Activated T-cell treated with anti-CD3 and anti-CD28 coated beads for 4 hours (primary cell): Measurements from ENCODE around the gene TAS2R1.
"Not testable (repeated sequence)": the region's sequence is repeated elsewhere in the genome, so short reads cannot be mapped to it uniquely, and the experiment has no call there.

Experiments
- DNase-seq: peaks from one replicate; pipeline ENCODE4 v3.0.0-alpha.2; 2020

Gene TAS2R1

DNA sequence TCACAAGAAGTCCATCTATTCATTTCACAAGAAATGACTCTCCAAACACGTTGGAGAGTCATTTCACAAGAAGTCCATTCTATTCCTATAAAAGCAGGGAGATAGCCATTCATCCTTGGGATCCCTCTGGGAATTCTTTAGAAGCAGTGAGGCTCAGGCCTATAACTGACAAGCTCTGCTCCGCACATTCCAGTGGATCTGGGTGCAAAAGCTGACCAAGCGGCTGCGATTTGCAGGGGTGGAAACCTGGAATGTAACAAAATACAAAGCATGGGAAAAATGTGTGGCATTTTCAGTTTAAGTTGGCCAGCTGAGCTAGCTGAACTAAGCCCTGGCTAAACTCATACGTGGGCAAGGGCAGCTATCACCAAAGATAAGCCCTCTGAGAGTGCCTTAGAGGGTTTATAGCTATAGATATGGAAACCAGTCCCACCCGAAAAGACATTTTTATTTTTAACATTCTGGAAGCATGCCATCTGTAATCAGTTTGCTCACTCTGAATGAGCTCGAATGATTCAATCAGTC lies 8.7 kb downstream of the TAS2R1 start:
- DNase-seq = no peak

DNA sequence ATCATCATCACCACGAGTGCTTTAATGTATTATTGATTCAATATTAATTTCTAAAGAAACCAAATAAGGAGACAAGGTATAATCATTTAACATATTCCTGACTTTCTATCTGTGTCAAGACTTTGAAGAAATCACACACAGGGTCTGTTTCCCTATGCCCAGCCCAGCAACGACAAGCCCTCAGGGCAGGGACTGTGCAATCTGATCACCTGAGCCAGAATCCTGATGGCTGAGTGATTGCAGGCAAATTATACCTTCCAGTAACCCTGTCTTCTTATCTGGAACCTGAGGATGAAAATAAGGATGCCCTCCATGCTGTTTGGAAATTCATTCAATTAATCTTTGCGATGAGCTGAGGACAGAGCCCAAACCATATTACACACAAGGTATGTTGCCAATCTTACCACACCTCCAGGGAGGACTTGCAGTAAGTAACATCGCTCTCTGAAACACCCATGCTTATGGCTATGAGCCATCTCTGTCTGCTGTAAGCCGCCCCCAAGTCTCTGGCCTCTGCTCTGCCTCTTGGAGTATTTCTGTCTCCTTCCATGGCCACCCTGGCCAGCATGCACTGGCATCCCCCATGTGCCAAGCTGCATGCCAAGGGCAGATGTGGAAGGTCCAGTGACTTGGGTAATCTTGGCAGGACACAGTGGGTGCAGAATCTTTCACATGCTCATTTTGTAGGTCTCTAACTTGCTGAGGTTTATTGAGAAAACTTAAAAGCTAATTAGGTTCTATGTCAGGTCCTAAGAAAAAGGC lies 10.6 kb downstream of the TAS2R1 start:
- no peak for DNase-seq

DNA sequence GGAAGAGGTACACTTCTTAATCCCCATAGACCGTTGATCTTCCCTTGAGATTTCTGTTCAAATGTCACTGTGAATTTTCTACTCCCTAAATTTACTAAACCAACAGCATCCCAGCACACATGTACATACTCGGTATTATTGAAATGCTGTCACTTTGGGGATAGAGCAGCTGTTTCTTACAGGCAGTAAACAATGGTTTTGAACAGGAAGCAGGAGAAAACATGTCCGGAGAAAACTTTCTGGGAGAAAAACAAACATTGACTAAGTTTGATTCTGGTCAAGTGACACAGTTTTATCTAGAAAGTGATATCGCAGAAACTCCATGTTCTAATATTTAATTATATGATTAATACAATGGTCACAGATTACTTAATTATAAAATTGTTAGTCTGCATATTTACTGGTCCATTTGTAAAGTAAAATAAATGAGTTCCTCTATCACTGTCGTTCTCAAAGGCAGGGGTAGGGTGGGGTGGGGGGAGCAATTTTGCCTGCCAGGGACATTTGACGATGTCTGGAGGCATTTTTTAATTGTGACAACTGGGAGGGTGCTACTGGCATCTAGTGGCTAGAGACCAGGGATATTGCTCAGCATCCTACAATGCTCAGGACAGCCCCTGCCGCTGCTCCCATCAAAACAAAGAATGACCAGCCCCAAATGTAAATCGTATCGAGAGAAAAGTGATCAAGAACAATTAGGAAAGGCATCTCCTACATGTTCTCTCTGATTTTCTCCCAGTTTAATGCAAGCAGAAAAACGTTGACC lies 12.2 kb downstream of the TAS2R1 start:
- no peak for DNase-seq

DNA sequence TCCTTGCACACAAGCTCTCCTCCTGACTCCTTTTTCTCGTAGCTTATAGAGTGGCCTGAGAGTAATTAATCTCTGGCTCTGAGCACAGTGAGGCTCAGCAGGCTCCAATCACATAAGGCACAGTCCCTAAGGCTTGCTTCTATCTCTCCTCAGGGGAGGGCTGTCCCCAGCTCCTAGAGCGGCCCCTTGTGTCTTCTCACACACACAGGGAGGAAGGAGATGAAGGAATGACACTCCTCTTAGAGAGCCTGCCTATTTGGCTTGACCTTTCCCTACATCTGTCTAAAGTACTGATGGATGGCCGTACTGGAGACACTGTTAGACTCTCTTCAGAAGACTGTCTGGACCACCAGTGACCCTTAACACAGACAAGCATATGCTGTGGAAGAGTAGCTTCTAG lies 12.9 kb downstream of the TAS2R1 start:
- no peak for DNase-seq

DNA sequence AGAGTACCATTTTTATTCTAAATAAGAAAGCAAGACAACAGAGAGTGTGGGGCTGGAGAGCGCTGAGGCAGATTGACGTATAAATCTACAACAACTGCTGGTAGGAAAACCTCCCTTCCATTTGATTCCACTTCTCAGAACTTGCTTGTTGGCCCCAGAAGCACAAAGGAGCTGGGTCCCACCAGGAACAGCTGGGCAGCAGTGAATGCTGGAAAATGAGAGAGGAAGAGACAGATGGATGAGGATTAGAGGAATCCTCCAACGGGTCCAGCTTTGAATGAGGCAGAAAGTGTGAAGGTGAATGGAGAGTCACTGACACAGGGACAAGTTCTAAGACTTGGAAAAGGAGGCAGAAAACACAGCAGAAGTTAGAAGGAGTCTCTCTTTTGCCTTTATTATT lies 14.8 kb downstream of the TAS2R1 start:
- DNase-seq = no peak

DNA sequence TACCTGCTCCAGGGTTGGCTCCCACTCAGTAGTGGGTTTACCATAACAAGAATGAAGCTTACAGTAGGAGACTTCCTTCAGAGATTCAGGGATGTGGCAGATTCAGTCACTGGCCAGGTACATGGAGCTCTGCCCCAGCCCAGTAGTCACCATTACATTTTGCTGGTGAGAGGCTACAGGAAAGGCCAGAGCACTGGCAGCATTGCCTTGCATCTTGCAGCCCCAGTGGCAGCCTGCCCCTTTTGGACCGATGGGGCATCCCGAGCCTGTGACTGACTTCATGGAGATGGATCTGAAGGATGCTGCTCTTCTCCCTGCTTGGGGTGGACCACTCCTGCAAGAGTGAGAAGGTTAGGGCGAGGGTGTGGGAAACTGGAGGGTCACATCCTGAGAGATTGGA lies 16.8 kb downstream of the TAS2R1 start:
- DNase-seq = no peak

DNA sequence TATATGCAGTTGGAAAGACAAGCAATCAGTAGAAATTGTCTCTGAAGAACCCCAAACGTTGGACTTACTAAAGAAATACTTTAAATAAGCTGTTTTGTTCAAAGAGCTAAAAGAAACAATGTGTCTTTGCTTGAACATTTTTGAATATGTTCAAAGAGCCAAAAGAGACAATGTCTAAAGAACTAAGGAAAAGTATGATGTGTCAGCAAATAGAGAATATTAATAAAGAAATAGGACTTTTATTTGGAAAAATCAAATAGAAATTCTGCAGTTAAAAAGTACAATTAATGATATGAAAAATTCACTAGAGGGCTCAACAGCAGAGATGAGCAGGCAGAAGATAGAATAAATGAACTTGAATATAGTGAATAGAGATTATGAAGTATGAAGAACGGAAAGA lies 19.2 kb downstream of the TAS2R1 start:
- no peak for DNase-seq

DNA sequence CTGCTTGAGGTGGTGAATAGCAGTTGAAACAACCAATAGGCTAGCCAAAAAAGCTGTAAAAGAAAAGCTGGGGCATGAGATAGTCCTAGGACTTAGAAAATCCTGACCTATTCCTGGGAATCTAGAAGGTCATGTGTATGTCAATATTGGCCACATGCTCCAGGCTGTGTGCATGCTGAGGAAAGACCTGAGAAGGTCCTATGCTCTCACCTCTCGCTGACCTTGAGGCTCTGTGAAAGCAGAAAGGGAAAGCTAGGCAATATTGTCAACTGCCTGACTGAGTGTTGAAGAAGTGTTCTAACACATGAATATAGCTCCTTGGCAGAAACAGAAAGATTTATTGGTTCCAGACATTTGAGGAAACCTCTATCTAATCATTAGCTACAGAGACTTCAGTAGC lies 19.8 kb downstream of the TAS2R1 start:
- DNase-seq = no peak

DNA sequence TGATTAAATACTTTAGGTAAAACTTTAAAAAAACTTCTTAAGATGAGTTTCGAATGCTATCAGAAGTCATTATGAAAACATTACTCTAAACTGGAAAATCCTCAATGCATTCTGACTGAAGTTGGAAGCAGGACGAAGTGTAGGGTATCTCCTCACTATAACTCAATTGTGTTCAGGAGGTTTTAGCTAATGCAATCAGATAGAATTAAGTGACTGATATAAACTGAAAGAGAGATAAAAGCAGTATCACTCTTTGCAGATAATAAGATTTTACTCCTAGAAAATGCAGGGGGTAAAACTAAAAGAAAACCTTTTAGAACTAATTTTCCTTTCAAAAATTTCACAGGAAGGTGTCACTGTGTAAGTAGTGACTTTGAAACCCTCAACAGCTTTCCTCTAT lies 22.1 kb downstream of the TAS2R1 start:
- DNase-seq = no peak

DNA sequence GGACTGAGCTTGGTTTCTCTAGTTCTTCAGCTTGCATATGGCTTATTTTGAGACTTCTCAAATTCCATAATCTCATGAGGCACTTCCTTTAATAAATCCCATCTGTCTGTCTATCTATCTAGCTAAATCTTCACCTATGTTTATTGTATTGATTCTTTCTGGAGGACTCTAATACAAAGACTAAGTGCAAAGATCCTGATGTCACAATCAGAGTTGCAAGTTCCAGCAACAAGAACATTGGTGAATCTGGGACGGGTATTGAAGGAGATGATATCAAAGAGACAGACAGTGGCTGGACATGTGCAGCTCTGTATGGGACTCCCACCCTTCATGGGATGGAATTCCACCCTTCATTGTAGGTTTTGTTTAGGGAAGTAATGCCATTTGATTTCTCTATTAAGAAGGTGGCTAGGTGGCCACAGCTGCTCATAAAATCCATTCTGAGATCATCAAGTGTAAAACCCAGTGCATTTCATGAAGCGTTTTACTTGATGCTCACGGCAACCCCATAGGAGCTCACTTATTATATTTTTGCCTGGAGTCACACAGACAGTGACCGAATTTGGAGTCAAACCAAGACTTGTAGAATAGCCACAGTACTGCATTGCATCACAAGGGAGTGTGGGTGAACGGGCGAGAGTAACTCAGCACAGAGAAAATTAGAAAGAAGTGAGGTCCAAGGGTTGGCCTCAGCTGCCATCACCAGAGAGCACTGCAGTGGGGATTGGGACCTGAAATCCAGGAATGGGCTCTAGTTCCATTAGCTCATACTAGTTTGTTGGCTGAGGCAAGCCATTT lies 24.9 kb downstream of the TAS2R1 start:
- DNase-seq = no peak

DNA sequence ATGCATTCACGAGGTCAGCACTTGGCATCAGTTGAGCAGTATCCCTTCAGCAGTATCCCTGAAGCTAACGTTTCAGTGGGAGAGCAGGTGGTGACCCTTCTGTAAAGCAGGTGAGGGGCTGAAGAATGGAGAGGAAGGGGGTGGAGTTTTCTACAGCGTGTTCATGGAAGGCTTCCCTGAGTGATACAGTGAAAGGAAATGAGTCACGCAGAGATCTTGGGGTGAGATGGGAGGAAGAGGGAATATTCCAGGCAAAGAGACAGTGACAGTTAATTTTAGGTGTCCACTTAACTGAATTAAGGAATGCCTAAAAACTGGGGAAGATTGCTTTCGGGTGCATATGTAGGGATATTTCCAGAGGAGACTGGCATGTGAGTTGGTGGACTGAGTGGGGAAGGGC lies 25.7 kb downstream of the TAS2R1 start:
- no peak for DNase-seq

DNA sequence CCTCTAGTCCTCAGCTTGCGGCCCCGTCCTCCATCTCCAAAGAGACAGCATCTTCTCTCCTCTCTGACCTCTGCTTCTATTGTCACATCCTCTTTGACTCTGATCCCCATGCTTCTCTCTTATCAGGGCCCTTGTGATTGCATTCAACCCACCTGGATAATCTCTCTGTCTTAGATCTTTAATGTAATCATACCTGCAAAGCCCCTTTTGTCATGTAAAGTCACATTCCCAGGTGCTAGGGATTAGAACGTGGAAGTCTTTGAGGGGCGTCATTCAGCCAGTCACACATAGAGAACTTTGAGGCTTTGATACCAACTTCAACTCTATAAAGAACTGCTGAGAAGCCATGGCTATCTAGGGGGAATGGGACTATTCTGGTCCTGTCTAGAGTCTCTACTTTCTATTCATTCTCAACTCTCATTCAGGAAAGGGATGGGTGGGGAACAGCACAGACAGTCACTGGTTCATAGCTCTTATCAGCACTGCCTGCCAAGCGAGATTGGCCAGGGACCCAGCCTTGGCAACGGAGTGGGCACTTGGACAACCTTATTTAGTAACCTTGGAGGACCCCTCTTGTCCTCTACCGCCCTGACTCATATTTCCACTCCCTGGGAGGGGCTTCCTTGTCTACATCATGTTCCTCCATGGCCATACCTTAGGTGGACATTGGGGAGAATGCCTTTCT lies 29.0 kb downstream of the TAS2R1 start:
- DNase-seq = no peak

DNA sequence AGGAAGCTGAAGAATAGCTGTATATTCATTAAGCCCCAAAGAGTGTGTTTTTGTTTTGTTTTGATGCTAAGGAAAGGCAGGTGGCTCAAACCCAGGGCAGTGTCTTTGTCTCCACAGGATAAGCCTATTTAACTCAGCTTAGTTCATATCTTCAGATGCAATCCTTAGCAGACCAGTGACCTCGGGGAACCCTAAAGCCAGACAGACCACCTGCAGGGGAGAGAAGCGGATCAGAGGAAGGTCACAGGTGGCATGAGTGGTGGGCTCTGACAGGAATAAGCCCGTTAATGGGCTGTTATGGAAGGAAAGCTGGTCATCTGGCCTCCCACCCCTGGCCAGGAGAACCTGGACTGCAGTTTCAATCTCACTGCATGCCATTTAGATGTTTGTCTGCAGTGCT lies 30.8 kb downstream of the TAS2R1 start:
- DNase-seq = no peak

DNA sequence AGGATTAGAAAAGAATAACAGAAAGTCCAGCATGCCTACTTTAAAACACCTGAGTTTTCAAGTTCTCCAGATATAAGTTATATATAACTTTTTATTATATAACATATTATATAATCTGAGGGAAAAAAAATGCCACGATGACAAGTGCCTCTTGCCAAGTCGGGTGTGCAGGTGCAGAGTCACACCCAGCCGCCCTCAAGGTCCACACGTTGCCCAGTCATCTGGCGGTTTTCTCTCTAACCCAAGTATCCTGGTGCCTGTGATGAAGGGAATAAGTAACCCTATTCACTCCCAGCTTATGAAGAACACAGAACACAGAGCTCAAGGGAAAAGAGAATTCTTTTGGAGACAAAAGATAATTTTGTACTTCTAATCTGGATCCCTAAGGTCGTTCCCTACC lies 31.8 kb downstream of the TAS2R1 start:
- not testable (repeated sequence) for DNase-seq

DNA sequence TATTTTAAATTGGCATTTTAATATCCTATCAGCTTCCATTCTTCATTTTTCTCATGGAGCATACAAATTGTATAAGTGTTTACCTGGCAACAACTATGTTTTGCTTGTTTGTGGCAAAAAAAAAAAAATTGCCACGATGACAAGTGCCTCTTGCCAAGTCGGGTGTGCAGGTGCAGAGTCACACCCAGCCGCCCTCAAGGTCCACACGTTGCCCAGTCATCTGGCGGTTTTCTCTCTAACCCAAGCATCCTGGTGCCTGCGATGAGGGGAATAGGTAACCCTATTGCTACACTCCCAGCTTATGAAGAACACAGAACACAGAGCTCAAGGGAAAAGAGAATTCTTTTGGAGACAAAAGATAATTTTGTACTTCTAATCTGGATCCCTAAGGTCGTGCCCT lies 32.8 kb downstream of the TAS2R1 start:
- DNase-seq = not testable (repeated sequence)

DNA sequence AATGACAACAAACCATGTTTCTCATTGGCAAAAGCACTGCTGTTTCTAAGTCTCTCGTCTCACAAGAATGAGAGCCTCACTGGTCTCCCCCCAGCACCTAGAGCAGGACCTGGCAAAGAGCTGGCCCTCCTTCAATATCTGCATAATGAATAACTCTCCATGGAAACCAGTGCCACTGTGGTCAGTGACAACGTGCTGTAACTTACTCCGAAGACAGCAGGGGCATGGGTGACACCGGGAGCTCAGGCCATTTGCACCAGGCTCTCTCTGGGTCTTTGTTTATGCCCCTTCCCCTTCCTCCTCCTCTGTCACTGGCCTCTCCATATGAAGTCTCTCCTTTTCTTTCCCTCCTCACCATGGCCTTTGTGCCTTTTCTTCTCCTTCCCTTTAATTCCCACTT lies 33.3 kb downstream of the TAS2R1 start:
- no peak for DNase-seq

DNA sequence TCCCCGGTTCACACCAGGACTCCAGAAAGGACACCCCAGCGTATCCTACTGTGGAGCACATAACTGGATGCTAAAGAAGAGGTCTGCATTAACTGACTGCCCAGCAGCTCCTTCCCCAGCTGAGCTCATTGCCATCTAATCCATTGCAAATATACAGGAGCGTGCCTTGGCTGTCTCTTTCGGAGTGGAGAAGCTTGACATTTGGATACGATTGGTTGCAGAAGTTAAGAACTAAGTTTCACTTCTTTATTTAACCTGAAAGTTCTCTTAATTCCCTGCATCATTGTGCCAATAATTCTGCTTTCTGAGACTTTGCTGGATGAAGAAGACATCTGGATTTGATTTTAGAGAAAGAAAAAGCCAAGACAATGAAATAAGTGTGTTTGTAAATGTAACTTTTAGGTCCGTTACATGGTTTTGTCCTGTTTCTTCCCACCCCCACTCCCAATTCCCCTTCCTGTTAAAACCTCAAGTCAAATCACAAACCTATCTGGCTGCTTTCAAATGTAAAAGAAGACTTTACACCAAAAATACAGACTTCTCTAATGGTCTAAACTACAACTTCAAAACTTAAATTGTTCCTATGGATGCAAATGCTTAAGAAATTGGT lies 33.9 kb downstream of the TAS2R1 start:
- DNase-seq = no peak

DNA sequence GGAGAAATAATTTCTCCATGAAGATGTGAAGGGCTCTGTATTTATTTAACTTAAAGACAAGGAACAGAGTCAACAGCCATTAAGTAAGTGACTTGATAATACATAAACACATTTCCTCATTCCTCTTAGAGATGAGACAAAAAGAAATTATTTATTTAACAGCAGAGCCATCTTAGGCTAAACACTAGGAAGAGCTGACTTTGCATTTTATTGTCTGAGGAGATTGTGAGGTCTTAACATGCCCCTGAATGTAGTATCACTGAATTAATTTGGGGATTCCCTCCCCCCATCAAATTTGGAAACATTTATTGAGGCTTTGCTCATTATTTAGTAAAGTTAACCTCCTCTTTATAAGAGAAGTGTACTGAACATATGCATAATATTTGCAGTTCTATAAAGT lies 35.2 kb downstream of the TAS2R1 start:
- DNase-seq = no peak

DNA sequence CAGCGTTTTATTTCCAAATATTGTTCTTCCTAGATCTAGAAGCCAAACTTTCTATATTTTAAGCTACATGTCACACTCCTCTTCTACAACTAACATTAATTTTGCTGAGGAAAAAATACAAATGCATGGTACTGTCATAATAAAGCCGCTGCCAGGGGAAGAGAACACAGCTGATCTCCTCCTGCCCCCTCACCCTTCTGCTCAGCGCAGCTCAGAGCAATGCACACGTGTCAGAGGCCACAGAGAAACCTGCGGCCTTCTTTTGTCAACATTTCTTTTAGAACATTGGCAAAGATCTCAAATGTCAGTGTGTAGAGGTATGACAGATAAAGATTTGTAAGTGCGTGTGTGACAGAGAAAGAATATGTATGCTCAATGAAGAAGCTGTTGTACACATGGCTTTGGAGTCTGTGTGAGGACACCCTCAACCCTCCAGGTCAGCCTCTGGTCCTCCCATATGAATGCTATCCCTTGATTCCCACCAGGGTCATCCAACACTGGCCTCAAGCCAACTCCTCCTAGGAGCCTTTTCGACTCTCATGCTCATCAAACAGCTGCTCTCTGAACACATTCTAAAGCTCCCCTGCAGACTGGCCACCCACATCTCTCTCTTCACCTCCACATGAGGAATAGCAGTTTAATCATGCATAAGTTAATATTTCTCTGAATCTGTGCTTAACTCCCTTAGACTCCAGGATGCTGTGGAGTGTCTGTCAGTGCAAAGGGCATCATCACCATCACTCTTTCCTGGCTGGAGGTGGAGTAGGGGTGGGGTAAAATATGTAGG lies 40.9 kb downstream of the TAS2R1 start:
- no peak for DNase-seq

DNA sequence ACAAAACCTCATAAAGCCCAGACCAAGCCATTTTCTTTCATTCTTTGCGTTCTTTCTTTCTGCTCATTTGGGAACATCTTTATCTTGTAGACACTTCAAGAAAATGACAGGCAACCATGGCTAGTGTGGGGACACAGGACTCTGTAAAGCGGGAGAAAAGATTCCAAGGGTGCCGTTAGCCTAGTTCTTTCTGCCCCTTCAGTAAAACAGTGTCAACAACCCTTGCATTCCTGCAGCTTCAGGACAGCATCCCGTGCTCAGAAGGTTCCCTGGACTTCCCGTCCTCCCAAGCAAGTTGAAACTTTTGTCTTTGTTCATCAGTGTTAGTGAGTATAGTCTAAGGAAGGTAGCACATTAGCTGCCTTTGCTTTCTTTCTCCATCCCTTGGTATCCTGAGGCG lies 41.9 kb downstream of the TAS2R1 start:
- no peak for DNase-seq

DNA sequence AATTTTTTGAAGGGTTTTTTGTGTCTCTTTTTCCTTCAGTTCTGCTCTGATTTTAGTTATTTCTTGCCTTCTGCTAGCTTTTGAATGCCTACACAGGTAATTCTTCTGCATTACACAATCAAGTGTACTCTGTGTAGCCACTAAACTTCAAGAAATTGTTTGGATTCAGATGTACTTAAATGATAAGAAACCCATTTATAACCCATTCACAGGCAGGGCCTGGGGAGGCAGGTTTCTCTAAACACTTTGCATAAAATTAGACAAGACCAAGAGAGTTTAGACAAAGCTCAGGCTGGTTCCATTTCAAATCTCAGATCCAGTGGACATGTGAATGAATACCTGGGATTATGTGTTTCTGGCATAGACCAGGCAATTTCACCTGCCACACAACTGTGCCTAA lies 43.0 kb downstream of the TAS2R1 start:
- no peak for DNase-seq

DNA sequence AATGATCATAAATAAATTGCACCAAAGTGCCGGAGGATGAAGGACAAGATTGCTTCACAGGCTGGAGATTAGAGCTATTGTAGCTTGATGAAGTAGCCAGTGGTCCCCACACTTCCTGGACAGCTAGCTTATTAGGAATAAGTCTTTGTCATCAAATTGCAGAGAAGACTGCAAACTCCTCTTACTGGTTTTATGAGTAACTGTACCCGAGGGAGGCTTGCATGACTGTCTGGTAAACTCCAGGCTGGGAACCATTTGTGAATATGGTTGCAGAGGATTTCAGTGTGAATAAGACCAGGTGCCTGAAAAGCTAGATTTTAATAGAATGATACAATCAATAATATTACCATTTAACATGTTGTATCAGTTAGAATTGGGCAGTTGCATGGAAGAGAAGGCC lies 47.7 kb downstream of the TAS2R1 start:
- DNase-seq = no peak
